Measurements from ENCODE around the gene ACAD10.

- TF ChIP-seq CTCF (conservative IDR thresholded peaks at IDR 0.05; ENCODE audit: low read length) (no peak), EZH2phosphoT487 (IDR thresholded peaks at IDR 0.05; ENCODE audit: borderline replicate concordance, low read depth, low read length) (no peak)
Observed at GRCh38 chr12:111759991-111760390, 74.1 kb downstream of the ACAD10 start.
